Adrenal gland (tissue), 12 donors: Measurements from ENCODE around the gene C2CD2L. TPM values are rescaled to one million over a fixed set of nuclear protein-coding genes. Genes with fewer than 3 reads are reported as not detected.

Source experiments
- DNase-seq, 7 donors: peaks; one replicate each; pipeline ENCODE4 v3.0.0-alpha.2; 2019 to 2020
- H3K27ac ChIP-seq, 5 donors: fragments of 200-600 bp; sonication (generic) in 4 of 5; 1 replicate in 3 of 5; 2 replicates in 2 of 5; pipeline versions ENCODE4 v1.5.1 to v1.8.0; 2016 to 2020; ENCODE audit warnings: mild to moderate bottlenecking in 1 of 5
- H3K27me3 ChIP-seq: fragments of 200-600 bp; 2 replicates; pipeline ENCODE4 v1.8.0; 2021
- H3K36me3 ChIP-seq, 2 donors: fragments of 200-600 bp; replicated peaks in 1 of 2; 1 replicate in 1 of 2; 2 replicates in 1 of 2; pipeline versions ENCODE4 v1.5.1 to v1.8.0; 2018 to 2022
- H3K4me1 ChIP-seq, 2 donors: fragments of 200-600 bp; replicated peaks in 1 of 2; 1 replicate in 1 of 2; 2 replicates in 1 of 2; pipeline versions ENCODE4 v1.5.1 to v1.8.0; 2018 to 2021
- H3K4me3 ChIP-seq, 4 donors: fragments of 200-600 bp; sonication (generic) in 3 of 4; one replicate each; pipeline ENCODE4 v1.5.1; 2016 to 2018
- H3K9me3 ChIP-seq, 3 donors: fragments of 200-600 bp; sonication (generic) in 1 of 3; replicated peaks in 1 of 3; 1 replicate in 2 of 3; 2 replicates in 1 of 3; pipeline versions ENCODE4 v1.5.1 to v1.8.0; 2016 to 2021
- POLR2A ChIP-seq, 2 donors: fragments of 450-650 bp; IDR thresholded peaks; one replicate each; pipeline ENCODE4 v1.6.1; 2017; ENCODE audit warnings: antibody characterized with exemption in 2 of 2, mild to moderate bottlenecking in 2 of 2, moderate library complexity in 1 of 2
- WGBS, 4 donors: extraction: QIAGEN DNeasy Blood & Tissue Kit in 2 of 4; methylation state at CpG; one replicate each; pipeline versions ENCODE4 v1.1.5 to v1.1.7; 2013 to 2017; 5-methylcytosine and 5-hydroxymethylcytosine counted together
- intact Hi-C, 2 donors: fragments of 100-400 bp; cut with DNase I; formaldehyde crosslinking; loops; one replicate each; pipeline versions ENCODE4 v1.14.1 to v1.15.0; 2022 to 2023
- polyA plus RNA-seq, 3 donors: library from polyadenylated mRNA; stranded (reverse); fragments of 200-250 nt in 2 of 3; fragments of 350-450 nt in 1 of 3; fragmentation: Illumina TruSeq in 1 of 3; extraction: RNeasy Lipid Tissue Mini Kit (QIAGEN cat#74804) in 1 of 3; gene quantifications; one replicate each; pipeline ENCODE4 v1.2.3, GENCODE V29; 2013 to 2014
- total RNA-seq, 9 donors: library from RNA; depleted of rRNA in 4 of 9; stranded (reverse); fragments of >200 nt in 4 of 9; fragments of 120-200 nt in 1 of 9; fragmentation: NEBNext Ultra II Directional in 1 of 9; extraction: Animal tissue kit (Norgen Biotek cat#: 25700) in 1 of 9; gene quantifications; one replicate each; pipeline versions ENCODE4 v1.1.0 to v1.2.4, GENCODE V29; 2013 to 2023
- TF ChIP-seq, protein P1 (sequence below), 6 experiments: fragments of 450-650 bp in 4 of 6; fragments of 200-600 bp in 2 of 6; sonication (generic) in 1 of 6; IDR thresholded peaks; 1 replicate in 5 of 6; 2 replicates in 1 of 6; pipeline versions ENCODE4 v1.5.1 to v1.8.0; 2016 to 2021; ENCODE audit warnings: antibody characterized with exemption in 6 of 6, mild to moderate bottlenecking in 2 of 6, moderate library complexity in 1 of 6
- donor health status: healthy with polysubstance abuse.
- donor health status: Bipolar disorder and iron deficiency.
- donor health status: DM: yes; HTN: yes; CAD: no.
- donor health status: DM: no; HTN: no; CAD: no.
- donor health status: DM: no; HTN: no; CAD: no.
- donor health status: DM: yes; HTN: yes; CAD: no.

The C2CD2L gene
- total and polyA plus RNA-seq, 12 donors, result 4.5 to 15.8 (median 11.1) TPM

DNA sequence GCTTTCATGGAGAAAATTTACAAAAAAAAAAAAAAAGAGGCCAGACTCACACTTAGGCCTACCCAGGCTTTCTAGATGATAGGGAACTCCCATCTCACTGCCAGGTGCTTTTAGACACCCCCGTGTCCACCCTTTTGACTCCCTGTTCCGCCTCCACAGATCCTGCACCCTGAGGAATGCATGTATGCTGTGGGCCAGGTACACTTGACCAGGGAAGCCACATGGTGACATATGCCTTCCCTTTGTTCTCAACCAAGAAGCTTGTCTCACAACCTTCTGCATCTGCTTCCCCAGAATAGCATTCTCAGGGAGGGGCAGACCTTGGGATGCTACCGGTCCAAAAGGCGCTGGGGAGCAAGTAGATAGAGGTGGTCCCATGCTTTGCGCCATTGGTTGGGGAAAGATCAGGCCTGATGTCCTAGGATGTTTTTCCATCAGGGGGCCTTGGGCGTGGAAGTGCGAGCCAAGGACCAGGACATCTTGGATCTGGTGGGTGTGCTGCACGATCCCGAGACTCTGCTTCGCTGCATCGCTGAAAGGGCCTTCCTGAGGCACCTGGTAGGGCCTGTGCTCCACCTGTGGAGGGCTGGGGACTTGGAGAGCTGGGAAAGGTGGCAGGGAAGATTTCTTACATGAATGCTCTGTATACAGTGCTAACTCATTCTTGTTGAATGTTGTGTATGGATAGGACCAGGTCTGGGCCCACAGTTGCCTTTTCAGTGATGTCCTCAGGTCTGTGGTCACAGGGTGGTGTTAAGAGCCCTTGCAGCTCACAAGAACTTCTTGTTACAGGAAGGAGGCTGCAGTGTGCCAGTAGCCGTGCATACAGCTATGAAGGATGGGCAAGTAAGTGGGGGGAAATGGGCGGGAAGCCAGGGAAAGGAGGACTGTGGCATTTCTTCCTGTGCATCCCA, 14.9 kb upstream of the C2CD2L start:
- Histone ChIP-seq H3K4me1 (peaks cover 8 to 18% of the 10 kb centered on the region in 2 donors), H3K27ac (peak overlapping the region in 1 of 5 donors; percentile 43), H3K27me3 (no peaks in the 10 kb centered on the region), H3K4me3 (no peak overlapping the region), H3K36me3 (peaks cover 0 to 17% of the 10 kb centered on the region in 2 donors), H3K9me3 (no peaks in the 10 kb centered on the region)
- TF ChIP-seq, protein P1, sequence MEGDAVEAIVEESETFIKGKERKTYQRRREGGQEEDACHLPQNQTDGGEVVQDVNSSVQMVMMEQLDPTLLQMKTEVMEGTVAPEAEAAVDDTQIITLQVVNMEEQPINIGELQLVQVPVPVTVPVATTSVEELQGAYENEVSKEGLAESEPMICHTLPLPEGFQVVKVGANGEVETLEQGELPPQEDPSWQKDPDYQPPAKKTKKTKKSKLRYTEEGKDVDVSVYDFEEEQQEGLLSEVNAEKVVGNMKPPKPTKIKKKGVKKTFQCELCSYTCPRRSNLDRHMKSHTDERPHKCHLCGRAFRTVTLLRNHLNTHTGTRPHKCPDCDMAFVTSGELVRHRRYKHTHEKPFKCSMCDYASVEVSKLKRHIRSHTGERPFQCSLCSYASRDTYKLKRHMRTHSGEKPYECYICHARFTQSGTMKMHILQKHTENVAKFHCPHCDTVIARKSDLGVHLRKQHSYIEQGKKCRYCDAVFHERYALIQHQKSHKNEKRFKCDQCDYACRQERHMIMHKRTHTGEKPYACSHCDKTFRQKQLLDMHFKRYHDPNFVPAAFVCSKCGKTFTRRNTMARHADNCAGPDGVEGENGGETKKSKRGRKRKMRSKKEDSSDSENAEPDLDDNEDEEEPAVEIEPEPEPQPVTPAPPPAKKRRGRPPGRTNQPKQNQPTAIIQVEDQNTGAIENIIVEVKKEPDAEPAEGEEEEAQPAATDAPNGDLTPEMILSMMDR (IDR thresholded peaks at IDR 0.05), result no peak
- no peak for TF ChIP-seq POLR2A (IDR thresholded peaks at IDR 0.05)
- intact Hi-C loops, result no loop called here
- no peak for DNase-seq
- WGBS, 4 donors, result 85 to 93% (median 88%) methylated on average over 12 to 13 of the region's 13 CpGs

DNA sequence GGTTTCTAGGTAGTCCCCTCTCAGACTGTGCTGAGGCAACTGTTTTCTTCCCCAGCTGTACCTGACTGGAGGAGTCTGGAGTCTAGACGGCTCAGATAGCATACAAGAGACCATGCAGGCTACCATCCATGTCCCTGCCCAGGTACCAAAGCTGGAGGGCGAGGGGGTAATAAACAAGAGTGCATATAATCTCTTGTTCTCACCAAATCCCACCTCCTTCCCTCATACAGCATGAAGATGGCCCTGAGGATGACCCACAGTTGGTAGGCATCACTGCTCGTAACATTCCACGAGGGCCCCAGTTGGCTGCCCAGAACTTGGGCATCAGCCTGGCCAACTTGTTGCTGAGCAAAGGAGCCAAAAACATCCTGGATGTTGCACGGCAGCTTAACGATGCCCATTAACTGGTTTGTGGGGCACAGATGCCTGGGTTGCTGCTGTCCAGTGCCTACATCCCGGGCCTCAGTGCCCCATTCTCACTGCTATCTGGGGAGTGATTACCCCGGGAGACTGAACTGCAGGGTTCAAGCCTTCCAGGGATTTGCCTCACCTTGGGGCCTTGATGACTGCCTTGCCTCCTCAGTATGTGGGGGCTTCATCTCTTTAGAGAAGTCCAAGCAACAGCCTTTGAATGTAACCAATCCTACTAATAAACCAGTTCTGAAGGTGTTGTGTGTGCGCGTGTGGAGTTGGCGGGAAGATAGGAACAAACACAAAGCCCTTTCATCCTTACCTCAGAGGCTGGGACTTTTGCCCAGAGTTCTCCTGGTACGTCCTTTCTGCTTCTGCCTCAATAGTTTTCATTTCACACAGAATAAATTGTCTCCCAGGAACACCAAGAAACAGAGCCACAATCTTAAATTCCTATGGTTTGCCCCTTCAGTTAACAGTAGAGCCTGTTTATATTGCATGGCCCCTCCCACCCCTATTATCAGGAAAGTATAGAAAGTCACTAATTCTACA, 14.0 kb upstream of the C2CD2L start:
- intact Hi-C loops, result no loop called here
- Histone ChIP-seq H3K27ac (peak overlapping the region; percentile 6 to 96 (median 94)), H3K36me3 (peaks cover 0 to 26% of the 10 kb centered on the region in 2 donors), H3K9me3 (no peaks in the 10 kb centered on the region), H3K27me3 (no peaks in the 10 kb centered on the region), H3K4me1 (peaks cover 8 to 18% of the 10 kb centered on the region in 2 donors), H3K4me3 (peak overlapping the region in 2 of 4 donors; percentile 73 to 97)
- TF ChIP-seq, protein P1 (IDR thresholded peaks at IDR 0.05), result no peak
- no peak for TF ChIP-seq POLR2A (IDR thresholded peaks at IDR 0.05)
- 50 to 67% (median 61%) methylated on average over 8 to 12 of the region's 12 CpGs for WGBS, 4 donors
- DNase-seq, result peak in 1 of 7 donors; percentile 23

DNA sequence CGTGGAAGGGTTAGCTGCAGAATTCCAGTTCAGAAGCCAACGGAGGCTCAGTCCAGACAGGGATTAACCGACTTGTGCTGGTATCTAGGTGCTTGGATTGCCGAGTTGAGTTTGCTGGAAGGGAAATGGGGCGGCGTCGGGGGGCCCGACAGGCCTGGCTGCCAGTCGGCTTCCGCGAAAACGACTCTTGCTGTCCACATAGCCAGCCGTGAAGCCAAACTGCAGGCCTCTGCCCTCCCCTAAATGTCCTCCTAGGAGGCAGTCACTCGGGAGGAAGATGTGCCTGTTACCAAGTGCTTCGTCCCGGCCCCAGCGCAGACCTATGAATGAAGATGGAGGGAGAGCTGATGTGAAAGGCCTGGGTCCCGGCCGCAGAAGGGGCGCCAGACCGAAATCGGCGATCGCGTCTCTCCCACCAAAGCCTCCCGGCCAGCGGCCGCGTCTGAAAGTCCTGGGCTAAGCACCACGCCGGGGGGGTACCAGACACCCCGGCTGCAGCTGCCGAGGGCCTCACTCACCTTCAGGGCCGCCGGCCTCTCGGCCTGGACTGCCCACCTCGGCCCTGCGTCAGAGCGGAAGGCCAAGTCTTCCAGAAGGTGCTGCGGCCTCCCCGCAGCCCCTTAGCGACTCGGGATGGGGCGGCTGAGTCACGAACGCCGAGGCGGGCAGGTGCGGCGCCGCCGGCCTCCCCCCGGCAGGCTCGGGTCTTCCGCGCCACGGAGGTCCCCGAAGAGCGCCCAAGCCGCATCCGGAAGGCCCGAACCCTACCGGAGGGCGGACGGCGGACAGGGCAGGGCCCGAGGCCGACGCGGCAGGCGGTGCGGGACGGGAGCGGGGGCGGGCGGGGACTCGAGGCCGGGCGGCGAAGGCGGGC, 13.0 kb upstream of the C2CD2L start:
- Histone ChIP-seq H3K36me3 (peaks cover 0 to 27% of the 10 kb centered on the region in 2 donors), H3K4me1 (peaks cover 8 to 18% of the 10 kb centered on the region in 2 donors), H3K27ac (peak overlapping the region; percentile 6 to 96 (median 94)), H3K9me3 (no peaks in the 10 kb centered on the region), H3K4me3 (peak overlapping the region; percentile 5 to 97 (median 56)), H3K27me3 (no peaks in the 10 kb centered on the region)
- intact Hi-C loops, result no loop called here
- peak; percentile 43 to 73 (median 58) for DNase-seq
- peak in 1 of 2 donors; percentile 13 for TF ChIP-seq POLR2A (IDR thresholded peaks at IDR 0.05)
- TF ChIP-seq, protein P1 (IDR thresholded peaks at IDR 0.05), result no peak
- WGBS, 4 donors, result 1% methylated on average over 33 to 81 of the region's 81 CpGs
